ENCODE results near the gene WDR5.
A peak's percentile ranks its signal among the peaks of the same experiment; 100 is the strongest.
"Not testable (repeated sequence)": the region's sequence is repeated elsewhere in the genome, so short reads cannot be mapped to it uniquely, and the experiment has no call there.

Gene WDR5

GRCh38 chr9:134135343-134136117, at the start of gene WDR5:
Gene WDR5, plus strand, starts transcription at chr9:134136082. Its CDS starts 3,796 bp downstream, at chr9:134139878.
- peak; percentile 86 to 92 (median 88) for DNase-seq

GRCh38 chr9:134088063-134088725, 47.7 kb upstream of the WDR5 start:
- DNase-seq = no peak

GRCh38 chr9:134089972-134090371, 45.9 kb upstream of the WDR5 start:
- no peak for DNase-seq

- DNase-seq = peak in 2 of 4 experiments; percentile 7 to 14
Observed at GRCh38 chr9:134099123-134099761, 36.6 kb upstream of the WDR5 start.

- no peak for DNase-seq
Observed at GRCh38 chr9:134100040-134100439, 35.8 kb upstream of the WDR5 start.

GRCh38 chr9:134101133-134101532, 34.7 kb upstream of the WDR5 start:
- not testable (repeated sequence) for DNase-seq

GRCh38 chr9:134101623-134102149, 34.2 kb upstream of the WDR5 start:
- no peak for DNase-seq

GRCh38 chr9:134103391-134103998, 32.4 kb upstream of the WDR5 start:
- DNase-seq = no peak

- DNase-seq = no peak
Observed at GRCh38 chr9:134111064-134111463, 24.8 kb upstream of the WDR5 start.

- DNase-seq = no peak
Observed at GRCh38 chr9:134112561-134112960, 23.3 kb upstream of the WDR5 start.

GRCh38 chr9:134118972-134119371, 16.9 kb upstream of the WDR5 start:
- DNase-seq = not testable (repeated sequence)

GRCh38 chr9:134123764-134124128, 12.1 kb upstream of the WDR5 start:
- DNase-seq = no peak

GRCh38 chr9:134125413-134126095, 10.3 kb upstream of the WDR5 start:
- no peak for DNase-seq

GRCh38 chr9:134126373-134126772, 9.5 kb upstream of the WDR5 start:
- DNase-seq = no peak

- no peak for DNase-seq
Observed at GRCh38 chr9:134127065-134127580, 8.8 kb upstream of the WDR5 start.

- DNase-seq = no peak
Observed at GRCh38 chr9:134127616-134128015, 8.3 kb upstream of the WDR5 start.

GRCh38 chr9:134128727-134129679, 6.9 kb upstream of the WDR5 start:
- no peak for DNase-seq

- DNase-seq = no peak
Observed at GRCh38 chr9:134130503-134131375, 5.1 kb upstream of the WDR5 start.

- no peak for DNase-seq
Observed at GRCh38 chr9:134131471-134132207, 4.2 kb upstream of the WDR5 start.

Data from activated CD4-positive, CD25-positive, alpha-beta regulatory T cell (primary cell).